GM18498 (cell line): ENCODE data around the gene LMOD3.
A peak's percentile ranks its signal among the peaks of the same experiment; 100 is the strongest.

ENCODE experiments used
- ATAC-seq: cut with Tn5 transposase; IDR thresholded peaks from one replicate; pipeline ENCODE4 v1.9.1; 2021; ENCODE audit warnings: mild to moderate bottlenecking, moderate library complexity; ENCODE audit not compliant: unreplicated experiment

The LMOD3 gene

DNA sequence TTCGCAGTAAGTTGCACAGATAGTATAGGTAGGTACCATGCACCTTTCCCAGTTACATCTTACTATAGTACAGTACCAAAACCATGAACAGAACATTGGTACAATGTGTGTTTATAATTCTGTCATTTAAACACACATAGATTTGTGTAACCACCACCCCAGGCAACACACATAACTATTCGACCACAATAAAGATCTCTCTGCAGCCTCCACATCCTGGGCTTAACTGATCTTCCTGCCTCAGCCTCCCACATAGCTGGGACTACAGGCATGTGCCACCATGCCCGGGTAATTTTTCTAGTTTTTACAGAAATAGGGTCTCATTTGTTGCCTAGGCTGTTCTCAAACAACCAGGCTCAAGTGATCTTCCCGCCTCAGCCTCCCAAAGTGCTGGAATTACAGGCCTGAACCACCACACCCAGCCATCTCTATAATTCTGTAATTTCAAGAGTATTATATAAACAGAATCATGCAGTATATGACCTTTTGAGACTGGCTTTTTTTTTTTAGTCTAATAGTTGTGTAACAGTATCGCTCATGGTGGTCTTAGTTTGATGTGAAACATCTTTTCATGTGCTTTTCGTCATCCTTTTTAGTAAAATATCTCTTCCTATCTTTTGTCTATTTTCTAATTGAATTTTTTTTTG lies 57.0 kb downstream of the LMOD3 start:
- no peak for ATAC-seq

DNA sequence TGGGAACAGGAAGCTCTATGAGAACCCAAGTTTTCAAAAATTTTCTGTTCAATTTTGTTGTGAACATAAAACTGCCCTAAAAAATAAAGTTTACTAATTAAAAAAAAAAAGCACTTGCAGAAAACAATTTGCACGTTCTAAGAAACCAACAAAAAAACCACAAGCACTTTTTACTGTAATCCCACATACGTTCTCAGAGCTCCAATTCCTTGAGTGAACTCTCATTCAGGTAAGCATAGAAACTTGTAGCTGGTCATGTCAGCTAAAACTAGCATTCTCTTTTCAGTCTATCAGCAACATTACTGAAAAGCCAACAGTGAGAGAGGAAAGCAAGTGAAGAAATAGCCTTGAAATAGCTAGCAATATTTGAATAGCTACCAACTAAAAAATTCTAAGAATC lies 58.8 kb downstream of the LMOD3 start:
- no peak for ATAC-seq

DNA sequence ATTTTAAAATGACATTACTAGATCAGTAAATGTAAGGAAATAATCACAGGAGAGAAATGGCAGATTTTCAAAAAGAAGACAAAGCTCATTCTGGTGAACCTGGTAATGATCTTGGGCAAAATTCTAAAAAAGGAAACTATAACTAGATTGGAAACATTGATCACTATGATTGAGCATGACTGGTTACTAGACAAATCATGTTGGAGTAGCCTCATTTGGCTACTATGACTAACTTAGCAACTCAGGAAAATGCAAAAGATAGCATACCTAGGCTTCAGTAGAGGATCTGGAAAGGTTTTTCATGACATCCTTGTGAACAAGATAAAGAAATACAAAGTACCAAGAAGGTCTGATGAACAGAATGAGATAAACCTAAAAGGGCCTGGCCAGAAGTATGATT lies 62.7 kb downstream of the LMOD3 start:
- no peak for ATAC-seq

DNA sequence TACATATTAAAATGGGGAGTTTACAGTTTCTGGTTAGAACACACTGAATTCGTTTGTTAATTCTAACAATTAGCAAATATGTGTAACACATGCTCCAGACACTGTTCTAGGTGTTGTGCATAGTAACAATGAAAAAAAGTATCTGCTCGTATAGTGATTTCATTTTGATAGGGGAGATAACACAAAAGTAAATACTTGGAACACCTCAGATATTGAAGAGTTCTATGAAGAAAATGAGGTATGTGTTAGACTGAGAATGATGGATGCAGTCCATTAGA lies 63.5 kb downstream of the LMOD3 start:
- ATAC-seq = no peak

DNA sequence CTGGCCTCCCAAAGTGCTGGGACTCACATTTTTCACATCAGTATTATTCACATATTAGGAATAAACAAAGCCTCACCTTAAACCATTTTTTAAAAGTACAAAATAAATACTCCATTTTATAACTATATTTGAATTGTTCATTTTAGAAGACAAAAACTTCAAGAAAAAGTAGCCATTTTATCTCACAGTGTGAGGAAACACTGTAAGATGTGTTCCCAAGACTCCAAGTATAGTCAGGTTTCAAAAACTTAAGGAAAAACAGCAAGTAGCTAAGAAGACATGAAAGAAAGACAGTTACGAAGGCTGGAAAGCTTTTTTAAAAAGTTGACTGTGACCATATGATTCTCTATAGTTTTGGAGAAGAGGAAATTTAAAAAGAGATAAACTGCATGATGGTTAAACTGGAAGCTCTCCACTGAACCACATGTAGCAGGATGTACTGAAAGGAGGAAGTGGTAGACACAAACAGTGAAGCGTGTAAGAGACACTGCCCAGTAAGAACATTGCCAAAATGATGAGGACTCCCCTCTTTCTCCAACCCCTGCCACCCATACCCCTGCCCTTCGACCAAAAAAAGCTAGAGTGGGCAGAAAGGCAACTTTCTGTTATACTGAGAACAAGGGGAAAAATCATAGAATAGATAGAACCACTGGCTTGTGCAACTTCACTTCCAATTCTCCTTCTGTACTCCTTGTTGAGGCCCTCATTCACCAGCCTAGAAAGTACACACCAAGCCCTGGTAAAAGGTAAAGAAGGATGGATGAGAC lies 64.0 kb downstream of the LMOD3 start:
- peak; percentile 99 for ATAC-seq
